Measurements from ENCODE around the gene MIA. TPM values are rescaled to one million over a fixed set of nuclear protein-coding genes. Genes with fewer than 3 reads are reported as not detected.

The MIA gene
- total RNA-seq, 1 experiment from 2014 or later: not detected

GRCh38 chr19:40750874-40751537 lies 24.3 kb upstream of the MIA start, which contains the start of gene SNRPA:
SNRPA (plus strand) TSS chr19:40751203; CDS start chr19:40751409, 206 bp downstream.
- peaks cover 37 to 48% (median 38%) of the 10 kb centered on the region in 3 experiments for H3K36me3 Mint-ChIP-seq (ENCODE audit: insufficient read depth in 1 of 3, low read depth in 3 of 3)
- Histone ChIP-seq H2BK12ac (ENCODE audit: insufficient read length, low read depth, low read length) (peak within 1 kb of the TSS; percentile 77), H3K4me2 (ENCODE audit: insufficient read depth, insufficient read length, low read length) (peak within 1 kb of the TSS; percentile 85), H4K8ac (replicated peaks; ENCODE audit: insufficient read length, low read depth, low read length) (peak within 1 kb of the TSS; percentile 78), H2BK15ac (ENCODE audit: low read depth, low read length) (no peak within 1 kb of the TSS), H3K4ac (ENCODE audit: low read depth, low read length) (peak within 1 kb of the TSS; percentile 71; the same call in 1 of the 2 replicates), H3K27ac (ENCODE audit: insufficient read length, low read depth, low read length) (peak within 1 kb of the TSS; percentile 93), H3K79me1 (ENCODE audit: insufficient read depth, low read depth, low read length, poor library complexity, severe bottlenecking) (peaks cover 7% of the 10 kb centered on the region), H2BK120ac (ENCODE audit: low read depth, low read length, poor library complexity, severe bottlenecking) (peak within 1 kb of the TSS; percentile 98), H4K91ac (ENCODE audit: insufficient read length, low read depth, low read length) (peak within 1 kb of the TSS; percentile 82), H4K5ac (ENCODE audit: insufficient read length, low read depth, low read length) (peak within 1 kb of the TSS; percentile 94), H3K56ac (ENCODE audit: insufficient read length, low read depth, low read length) (peak within 1 kb of the TSS; percentile 95), H3K9me3 (ENCODE audit: control insufficient read depth, low read depth, low read length) (no peaks in the 10 kb centered on the region), H3K27me3 (ENCODE audit: insufficient read depth, low read length) (no peaks in the 10 kb centered on the region), H2BK20ac (ENCODE audit: low read depth, low read length, poor library complexity, severe bottlenecking) (no peak within 1 kb of the TSS), H3K14ac (ENCODE audit: insufficient read depth, low read length) (peak within 1 kb of the TSS; percentile 100), H3K23me2 (ENCODE audit: insufficient read length, low read depth, low read length, poor library complexity, severe bottlenecking) (peaks cover 9% of the 10 kb centered on the region), H3K9ac (ENCODE audit: extremely low read depth, insufficient read length, low read length) (peak within 1 kb of the TSS; percentile 99), H3K18ac (ENCODE audit: insufficient read length, low read depth, low read length) (peak within 1 kb of the TSS; percentile 100), H4K20me1 (ENCODE audit: control insufficient read depth, insufficient read depth, insufficient read length) (peaks cover 3% of the 10 kb centered on the region), H3K23ac (ENCODE audit: insufficient read length, low read depth, low read length) (no peak within 1 kb of the TSS), H3T11ph (ENCODE audit: low read length) (peak within 1 kb of the TSS; percentile 86), H3K79me2 (ENCODE audit: insufficient read depth, low read length) (peaks cover 35% of the 10 kb centered on the region; the same call in 1 of the 2 replicates), H3K4me1 (ENCODE audit: insufficient read depth, low read length) (no peaks in the 10 kb centered on the region; the same call in 1 of the 2 replicates), H2AFZ (ENCODE audit: low read length) (no peak within 1 kb of the TSS), H2AK5ac (ENCODE audit: insufficient read length, low read length) (peak within 1 kb of the TSS; percentile 24), H2BK5ac (ENCODE audit: insufficient read length, low read length) (peak within 1 kb of the TSS; percentile 71)
- H3K27ac Mint-ChIP-seq: peak within 1 kb of the TSS; percentile 99
- H3K9me3 Mint-ChIP-seq: peaks cover 0 to 3% of the 10 kb centered on the region in 2 experiments; a peak in 1 of 5 replicates
- H3K27me3 Mint-ChIP-seq (ENCODE audit: low read depth): no peaks in the 10 kb centered on the region; the same call in none of the 2 replicates
- H3K4me3 Mint-ChIP-seq: peak within 1 kb of the TSS; percentile 95 to 98
- no peak for TF ChIP-seq CTCF (conservative IDR thresholded peaks at IDR 0.05)
- peaks cover 31 to 40% of the 10 kb centered on the region in 2 experiments for H3K4me1 Mint-ChIP-seq
- DNase-seq: peak; percentile 98
- WGBS (ENCODE audit: extremely low coverage, insufficient read length, low lambda C conversion rate): no CpG with 5 or more reads among the region's 46 CpGs
